Measurements from ENCODE around the gene ZNF274. TPM values are rescaled to one million over a fixed set of nuclear protein-coding genes. Genes with fewer than 3 reads are reported as not detected.

Gene ZNF274
- total and polyA plus RNA-seq, 10 of the 15 experiments (the other 5 are each of a cell fraction or from before 2014, with no cell fraction given), result 2.7 to 17.6 (median 14.3) TPM

GRCh38 chr19:58153386-58153785 is 29.5 kb upstream of the ZNF274 start (continued):
- TF ChIP-seq ZBTB40 (IDR thresholded peaks at IDR 0.05; ENCODE audit: borderline replicate concordance) (no peak), SUPT20H (IDR thresholded peaks at IDR 0.05; ENCODE audit: borderline replicate concordance, control insufficient read depth, low read depth, low read length) (no peak)

- no TSS peak for BruUV-seq (replicated peaks)
- no peak overlapping the region for H3K9ac ChIP-seq (ENCODE audit: control insufficient read depth, insufficient read depth, low read length)
- TF ChIP-seq ZBED1 (IDR thresholded peaks at IDR 0.05; ENCODE audit: borderline replicate concordance), result no peak
- no peak for TF ChIP-seq RELA (IDR thresholded peaks at IDR 0.05; ENCODE audit: borderline replicate concordance, partially characterized antibody)
- no peak for TF ChIP-seq IKZF2 (IDR thresholded peaks at IDR 0.05)
- TF ChIP-seq HDGF (IDR thresholded peaks at IDR 0.05), result no peak
- TF ChIP-seq EGR1 (IDR thresholded peaks at IDR 0.05; ENCODE audit: borderline replicate concordance in 1 of 2, low read depth in 2 of 2, low read length in 2 of 2), result no peak
- TF ChIP-seq YBX1 (IDR thresholded peaks at IDR 0.05), result no peak
- POLR2A ChIA-PET, result no interaction called here
- peak overlapping the region; percentile 49; the same call in 1 of the 2 replicates for H3K4me3 ChIP-seq
- SMC1A ChIA-PET (ENCODE audit: uncharacterized antibody, unreplicated experiment), result no interaction called here
- no peaks in the 10 kb centered on the region for H4K20me1 ChIP-seq (ENCODE audit: control insufficient read depth, insufficient read depth)
- intact Hi-C loops (cut with micrococcal nuclease; ENCODE audit: unreplicated experiment) (no loop called here), in situ Hi-C loops (cut with MboI) (no loop called here)
- H3K4me2 ChIP-seq (ENCODE audit: control insufficient read depth, insufficient read depth), result peak overlapping the region; percentile 57; the same call in 1 of the 2 replicates
- H2AFZ ChIP-seq (ENCODE audit: control insufficient read depth, low read depth, low read length), result peak overlapping the region; percentile 75
- 55% methylated on average over 12 of the region's 12 CpGs for WGBS (ENCODE audit: insufficient coverage, insufficient replicate concordance, low lambda C conversion rate, missing lambda C conversion rate)
- H3K79me2 ChIP-seq (ENCODE audit: control insufficient read depth, insufficient read depth, low read length), result no peaks in the 10 kb centered on the region
- H3K4me1 ChIP-seq (ENCODE audit: control insufficient read depth, insufficient read depth, low read length), result no peaks in the 10 kb centered on the region
- no peaks in the 10 kb centered on the region for H3K36me3 ChIP-seq (ENCODE audit: control insufficient read depth in 2 of 2, insufficient read depth in 2 of 2, low read length in 1 of 2)
- CTCF ChIA-PET, result no interaction called here
- no peak overlapping the region for H3K27ac ChIP-seq (ENCODE audit: control insufficient read depth, insufficient read depth)
- RAD21 ChIA-PET (ENCODE audit: unreplicated experiment), result no interaction called here
- DNase-seq (ENCODE audit: low read depth, low spot score) (no peak), FAIRE-seq (no peak), ATAC-seq (no peak)
- H3K27me3 ChIP-seq (replicated peaks in 1 of 2; ENCODE audit: control insufficient read depth in 2 of 2, insufficient read depth in 2 of 2, low read length in 1 of 2), result no peaks in the 10 kb centered on the region
- H3K9me3 ChIP-seq (replicated peaks; ENCODE audit: control insufficient read depth, insufficient read depth, low read length), result peaks cover 1% of the 10 kb centered on the region; the same call in 2 of the 3 replicates
Measured at GRCh38 chr19:58154287-58154678, 28.6 kb upstream of the ZNF274 start.
